ENCODE results near the gene ATP1B4. TPM values are rescaled to one million over a fixed set of nuclear protein-coding genes. Genes with fewer than 3 reads are reported as not detected.
A peak's percentile ranks its signal among the peaks of the same experiment; 100 is the strongest.

Gene ATP1B4
- total RNA-seq, 4 donors from 2014 or later = not detected

DNA sequence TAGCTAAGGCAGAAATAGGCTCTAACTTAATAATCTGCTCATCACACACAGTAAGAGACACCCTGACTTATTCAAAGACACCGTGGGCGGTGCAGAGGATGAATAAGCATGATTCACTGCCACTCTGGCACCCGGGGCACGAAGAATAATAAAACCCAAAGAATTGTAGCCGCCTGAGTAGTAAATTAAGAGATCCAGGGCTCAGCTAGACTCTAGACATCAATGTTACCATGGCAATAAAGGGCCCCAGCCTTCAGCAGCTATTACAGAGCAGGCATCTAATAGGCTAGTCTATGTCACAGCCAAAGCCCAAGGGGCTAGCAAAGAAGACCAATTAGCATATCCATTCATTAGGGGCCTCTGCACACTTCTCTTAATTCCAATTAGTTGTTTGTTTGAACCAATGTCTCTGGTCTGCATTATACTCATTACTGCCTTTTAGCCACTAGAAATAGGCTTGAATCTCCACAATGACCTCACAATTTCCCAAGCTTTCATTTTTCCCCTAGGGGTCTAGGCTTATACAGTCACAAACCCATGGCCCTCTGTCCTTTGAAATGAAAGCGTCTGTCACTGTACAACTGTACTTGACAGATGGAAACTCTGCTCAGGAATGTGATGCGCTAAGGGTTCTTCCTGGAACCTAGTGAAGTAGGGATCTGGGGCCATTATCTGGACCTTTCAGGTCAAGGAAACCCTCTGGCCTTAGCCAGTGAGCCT lies 3.0 kb upstream of the ATP1B4 start:
- no peak for DNase-seq
- H3K36me3 ChIP-seq = no peaks in the 10 kb centered on the region
- TF ChIP-seq POLR2A (IDR thresholded peaks at IDR 0.05) = no peak
- TF ChIP-seq, protein P1, sequence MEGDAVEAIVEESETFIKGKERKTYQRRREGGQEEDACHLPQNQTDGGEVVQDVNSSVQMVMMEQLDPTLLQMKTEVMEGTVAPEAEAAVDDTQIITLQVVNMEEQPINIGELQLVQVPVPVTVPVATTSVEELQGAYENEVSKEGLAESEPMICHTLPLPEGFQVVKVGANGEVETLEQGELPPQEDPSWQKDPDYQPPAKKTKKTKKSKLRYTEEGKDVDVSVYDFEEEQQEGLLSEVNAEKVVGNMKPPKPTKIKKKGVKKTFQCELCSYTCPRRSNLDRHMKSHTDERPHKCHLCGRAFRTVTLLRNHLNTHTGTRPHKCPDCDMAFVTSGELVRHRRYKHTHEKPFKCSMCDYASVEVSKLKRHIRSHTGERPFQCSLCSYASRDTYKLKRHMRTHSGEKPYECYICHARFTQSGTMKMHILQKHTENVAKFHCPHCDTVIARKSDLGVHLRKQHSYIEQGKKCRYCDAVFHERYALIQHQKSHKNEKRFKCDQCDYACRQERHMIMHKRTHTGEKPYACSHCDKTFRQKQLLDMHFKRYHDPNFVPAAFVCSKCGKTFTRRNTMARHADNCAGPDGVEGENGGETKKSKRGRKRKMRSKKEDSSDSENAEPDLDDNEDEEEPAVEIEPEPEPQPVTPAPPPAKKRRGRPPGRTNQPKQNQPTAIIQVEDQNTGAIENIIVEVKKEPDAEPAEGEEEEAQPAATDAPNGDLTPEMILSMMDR (IDR thresholded peaks at IDR 0.05) = no peak
- H3K9me3 ChIP-seq = no peaks in the 10 kb centered on the region
- no peak overlapping the region for H3K4me3 ChIP-seq
- no peaks in the 10 kb centered on the region for H3K4me1 ChIP-seq
- WGBS, 2 donors = 10 to 26% methylated on average over 3 to 6 of the region's 7 CpGs
- H3K27me3 ChIP-seq = no peaks in the 10 kb centered on the region
- no peak overlapping the region for H3K27ac ChIP-seq
- intact Hi-C loops (cut with DNase I) = no loop called here

DNA sequence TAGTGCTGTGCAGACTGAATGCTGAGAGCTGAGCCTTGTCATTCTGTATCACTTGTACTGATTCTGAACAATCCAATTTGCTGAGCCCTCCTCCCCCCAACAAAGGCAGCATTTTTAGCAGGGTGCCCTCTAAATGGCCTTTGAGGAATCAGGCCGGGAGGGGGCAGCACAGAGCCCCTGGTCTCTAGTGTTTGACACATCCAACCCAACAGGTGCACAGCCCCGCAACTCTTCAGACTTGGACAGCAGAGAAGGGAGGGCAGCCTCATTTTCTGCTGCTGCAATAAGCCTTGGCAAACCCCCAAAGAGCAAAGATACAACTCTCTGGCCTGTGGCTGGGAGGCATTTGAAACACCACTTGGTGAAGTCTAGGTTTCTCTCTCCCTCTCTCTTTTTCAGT lies 3.4 kb downstream of the ATP1B4 start:
- no peaks in the 10 kb centered on the region for H3K27me3 ChIP-seq
- 43% methylated on average over 1 of the region's 2 CpGs; no CpG with 5 or more reads in 1 of the 2 donors for WGBS, 2 donors
- H3K4me1 ChIP-seq = peaks cover 0 to 12% (median 0%) of the 10 kb centered on the region in 3 donors
- H3K9me3 ChIP-seq = no peaks in the 10 kb centered on the region
- H3K36me3 ChIP-seq = no peaks in the 10 kb centered on the region
- intact Hi-C loops (cut with DNase I) = no loop called here
- no peak overlapping the region for H3K27ac ChIP-seq
- no peak for TF ChIP-seq POLR2A (IDR thresholded peaks at IDR 0.05)
- TF ChIP-seq, protein P1 (IDR thresholded peaks at IDR 0.05) = peak in 5 of 6 experiments; percentile 10 to 29 (median 13)
- no peak for DNase-seq
- H3K4me3 ChIP-seq = no peak overlapping the region

DNA sequence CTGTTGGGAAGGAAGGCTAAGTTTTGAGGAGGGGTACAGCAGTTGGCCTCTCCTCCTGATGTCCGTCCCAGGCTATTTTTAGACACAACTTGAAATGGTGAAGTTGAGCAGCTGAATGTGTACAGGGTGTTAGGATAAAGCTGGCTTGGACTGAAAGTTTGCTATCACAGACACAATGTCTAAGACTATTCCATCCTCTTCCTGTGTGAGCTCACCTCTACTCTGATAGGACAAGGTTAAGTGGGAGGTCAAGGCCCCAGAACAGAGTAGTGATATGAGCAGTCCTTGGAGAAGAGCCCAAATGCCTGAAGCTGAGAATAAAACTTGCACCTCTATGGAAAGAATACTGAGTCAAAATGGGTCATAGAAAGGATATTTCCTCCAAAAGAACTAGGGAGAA lies 4.1 kb downstream of the ATP1B4 start:
- WGBS, 2 donors = 33 to 57% methylated on average over 1 of the region's 1 CpG
- H3K27ac ChIP-seq = no peak overlapping the region

DNA sequence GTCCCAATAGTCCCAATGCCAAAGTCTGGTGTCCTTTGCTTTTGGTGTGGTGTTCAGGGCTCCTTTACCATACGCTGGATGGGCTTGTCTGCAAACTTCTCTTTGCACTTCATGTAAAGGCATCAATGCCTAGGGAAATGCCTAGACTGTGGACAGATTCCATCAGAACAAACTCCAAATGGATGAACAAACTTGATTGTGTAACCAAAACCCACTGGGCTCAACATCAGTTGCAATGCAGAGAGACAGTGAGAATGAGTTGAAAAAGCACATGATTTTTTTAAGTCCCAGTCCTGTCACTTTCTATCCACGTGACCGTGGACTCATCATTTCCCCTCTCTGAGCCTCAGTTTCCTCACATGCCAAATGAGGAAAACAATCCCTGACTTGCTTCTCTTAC lies 4.9 kb downstream of the ATP1B4 start:
- WGBS, 2 donors = 36 to 60% methylated on average over 3 of the region's 3 CpGs
- Histone ChIP-seq H3K27ac (no peak overlapping the region), H3K4me1 (peaks cover 0 to 12% (median 0%) of the 10 kb centered on the region in 3 donors), H3K9me3 (no peaks in the 10 kb centered on the region), H3K4me3 (no peak overlapping the region), H3K27me3 (no peaks in the 10 kb centered on the region), H3K36me3 (no peaks in the 10 kb centered on the region)
- TF ChIP-seq POLR2A (IDR thresholded peaks at IDR 0.05) = no peak
- TF ChIP-seq, protein P1 (IDR thresholded peaks at IDR 0.05) = no peak
- DNase-seq = no peak
- intact Hi-C loops (cut with DNase I) = no loop called here

More for the DNA sequence above, 4.1 kb downstream of the ATP1B4 start:
- Histone ChIP-seq H3K27me3 (no peaks in the 10 kb centered on the region), H3K9me3 (no peaks in the 10 kb centered on the region), H3K4me1 (peaks cover 0 to 12% (median 0%) of the 10 kb centered on the region in 3 donors), H3K4me3 (no peak overlapping the region), H3K36me3 (no peaks in the 10 kb centered on the region)
- intact Hi-C loops (cut with DNase I) = no loop called here
- TF ChIP-seq, protein P1 (IDR thresholded peaks at IDR 0.05) = no peak
- no peak for TF ChIP-seq POLR2A (IDR thresholded peaks at IDR 0.05)
- DNase-seq = no peak

DNA sequence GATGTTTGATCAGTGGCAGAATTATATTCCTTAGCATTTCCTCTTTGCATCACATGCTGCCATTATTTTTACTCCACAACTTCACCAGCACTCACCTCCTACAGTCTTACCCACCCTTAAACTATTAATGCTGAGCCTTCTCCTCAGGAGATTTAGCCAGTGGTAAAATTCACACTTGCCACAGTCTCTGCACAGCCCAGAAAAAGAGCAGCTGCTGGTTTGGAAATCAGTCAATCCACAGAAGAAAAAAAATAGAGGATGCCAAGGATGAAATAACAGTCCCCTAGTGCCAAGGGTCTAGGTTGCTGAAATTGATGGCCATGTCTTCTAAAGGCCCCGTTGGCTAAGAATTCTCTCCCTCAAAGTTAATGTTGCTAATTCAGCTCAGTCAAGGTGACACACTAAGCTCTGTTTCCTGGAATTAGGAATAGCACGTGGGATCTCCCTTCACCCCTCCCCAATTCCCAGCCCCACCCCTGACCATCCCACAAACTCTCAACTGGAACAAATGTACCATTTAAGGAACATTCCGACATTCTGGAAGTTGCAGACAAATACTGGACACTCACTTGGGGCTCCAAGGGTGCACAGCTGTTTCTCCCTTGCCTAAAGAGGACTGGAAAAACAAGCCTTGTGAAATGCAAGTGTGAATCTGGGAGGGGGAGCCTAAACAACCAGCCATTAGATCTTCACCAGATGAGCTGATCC lies 5.7 kb downstream of the ATP1B4 start:
- Histone ChIP-seq H3K27ac (no peak overlapping the region), H3K4me3 (no peak overlapping the region), H3K4me1 (peaks cover 0 to 12% (median 0%) of the 10 kb centered on the region in 3 donors), H3K9me3 (no peaks in the 10 kb centered on the region), H3K27me3 (no peaks in the 10 kb centered on the region), H3K36me3 (no peaks in the 10 kb centered on the region)
- TF ChIP-seq, protein P1 (IDR thresholded peaks at IDR 0.05) = no peak
- TF ChIP-seq POLR2A (IDR thresholded peaks at IDR 0.05) = no peak
- no peak for DNase-seq
- intact Hi-C loops (cut with DNase I) = no loop called here
- WGBS, 2 donors = 46 to 77% methylated on average over 3 of the region's 3 CpGs
